ENCODE measurements around the gene FOSL2. TPM values are rescaled to one million over a fixed set of nuclear protein-coding genes. Genes with fewer than 3 reads are reported as not detected.

FOSL2 gene
- total and polyA plus RNA-seq, 4 experiments from 2014 or later, result 4.7 to 6.7 (median 5.8) TPM

DNA sequence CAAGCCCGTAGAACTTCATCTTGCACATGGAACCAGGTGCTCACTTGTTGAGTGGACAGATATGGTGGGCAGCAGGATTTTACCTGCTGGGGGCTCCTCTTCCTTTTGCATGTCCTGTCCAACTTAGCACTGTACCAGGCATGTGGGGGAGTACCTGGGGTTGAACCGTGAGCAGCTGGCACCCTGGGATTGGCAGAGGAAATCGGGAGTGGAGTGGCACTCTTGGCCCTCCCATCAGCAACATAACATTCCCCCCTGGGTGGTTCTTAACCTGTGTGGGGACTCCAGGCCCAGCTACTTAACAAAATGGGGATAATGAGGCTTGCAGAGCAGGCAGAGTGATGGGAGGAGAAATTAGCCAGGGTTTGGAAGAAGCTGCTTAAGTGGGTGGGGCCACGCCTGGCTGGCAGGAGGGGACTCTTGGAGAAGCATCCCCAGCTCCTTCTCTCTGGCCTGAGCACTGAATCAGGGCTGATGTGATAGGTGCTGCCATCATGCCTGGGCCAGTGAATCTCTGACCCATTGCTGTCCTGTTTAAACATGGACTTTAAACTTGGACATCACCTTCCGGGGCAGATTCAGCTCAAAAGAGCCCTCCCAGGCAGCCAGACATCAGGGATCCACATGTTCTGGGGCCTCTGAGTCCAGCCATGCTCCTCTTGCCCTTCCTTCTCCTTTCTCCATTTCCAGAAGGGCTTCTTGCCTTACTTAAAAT lies 15.5 kb downstream of the FOSL2 start:
- Histone ChIP-seq H3K27me3 (ENCODE audit: insufficient read depth, low read length) (no peaks in the 10 kb centered on the region), H3K4me3 (ENCODE audit: low read length in 2 of 2) (no peak overlapping the region), H3K36me3 (ENCODE audit: insufficient read depth, low read length) (peaks cover 20% of the 10 kb centered on the region), H3K9me3 (ENCODE audit: control insufficient read depth in 1 of 2, low read length in 2 of 2) (no peaks in the 10 kb centered on the region), H3K27ac (ENCODE audit: low read depth, low read length) (peak overlapping the region; percentile 69), H3K4me1 (ENCODE audit: insufficient read depth, low read length) (peaks cover 68% of the 10 kb centered on the region)
- H3K36me3 Mint-ChIP-seq, result peaks cover 11 to 81% of the 10 kb centered on the region in 2 donors
- no peaks in the 10 kb centered on the region for H3K27me3 Mint-ChIP-seq
- peaks cover 0 to 3% (median 0%) of the 10 kb centered on the region in 8 donors for H3K9me3 Mint-ChIP-seq
- peak overlapping the region; percentile 80 to 100 (median 98) for H3K27ac Mint-ChIP-seq
- intact Hi-C loops (cut with micrococcal nuclease), result loop anchor here (2.0 kb wide), 1 partner anchor 17 kb away; no protein-coding TSS in a partner anchor
- DNase-seq, result no peak
- peak overlapping the region in 3 of 8 donors; percentile 10 to 25 (median 25) for H3K4me3 Mint-ChIP-seq
- CTCF ChIA-PET (ENCODE audit: partially characterized antibody), result interaction anchor here (0.5 to 3.4 kb wide), 3 partner anchors 12 to 269 kb away, joined by 3 to 16 read pairs (median 5); no protein-coding TSS in a partner anchor
- H3K4me1 Mint-ChIP-seq, result peaks cover 45 to 87% (median 66%) of the 10 kb centered on the region in 4 donors
- POLR2A ChIA-PET (ENCODE audit: partially characterized antibody), result interaction anchor here (0.7 to 10.9 kb wide), 9 partner anchors 11 to 725 kb away, joined by 3 to 115 read pairs (median 3); partner anchors contain the start of gene FOSL2

DNA sequence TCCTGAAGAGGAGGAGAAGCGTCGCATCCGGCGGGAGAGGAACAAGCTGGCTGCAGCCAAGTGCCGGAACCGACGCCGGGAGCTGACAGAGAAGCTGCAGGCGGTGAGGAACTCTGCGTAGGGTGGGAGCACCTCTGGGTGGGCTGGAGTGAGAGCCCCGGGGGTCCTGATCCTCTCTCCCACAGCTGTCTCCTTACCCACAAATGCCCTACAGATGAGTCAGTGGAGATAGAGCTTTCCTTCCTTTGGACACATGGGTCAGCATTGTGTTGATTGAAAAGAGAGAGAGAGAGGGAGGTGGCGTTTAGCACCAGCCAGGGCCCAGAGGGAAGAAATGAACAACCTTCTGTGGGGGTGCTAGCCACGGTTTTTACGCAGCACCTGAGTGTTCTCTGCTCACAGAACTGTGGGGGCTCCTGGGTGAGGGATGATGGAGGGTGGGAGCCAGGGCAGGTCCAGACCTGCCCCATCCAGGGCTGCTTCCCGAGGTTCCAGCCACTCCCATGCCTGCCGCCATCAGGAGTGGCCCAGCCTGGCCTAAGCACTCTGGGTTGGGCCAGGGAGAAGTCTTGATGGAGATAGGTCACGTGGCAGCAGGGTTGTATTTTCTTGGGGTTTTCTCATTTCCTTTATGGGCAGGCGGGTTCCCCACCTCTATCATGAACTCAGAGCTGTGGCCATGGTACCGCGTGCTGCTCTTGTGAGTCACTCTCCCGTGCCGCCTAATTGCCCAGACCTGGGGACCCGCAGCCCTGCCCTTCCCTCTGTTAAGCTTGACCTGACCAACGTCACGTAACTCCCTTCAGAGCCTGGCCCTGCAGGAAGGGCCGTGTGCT lies 16.3 kb downstream of the FOSL2 start:
- intact Hi-C loops (cut with micrococcal nuclease), result loop anchor here (1.0 to 2.0 kb wide), 2 partner anchors 16 to 519 kb away; partner anchors contain the start of genes BABAM2 and RBKS
- H3K36me3 Mint-ChIP-seq, result peaks cover 6 to 79% of the 10 kb centered on the region in 2 donors

DNA sequence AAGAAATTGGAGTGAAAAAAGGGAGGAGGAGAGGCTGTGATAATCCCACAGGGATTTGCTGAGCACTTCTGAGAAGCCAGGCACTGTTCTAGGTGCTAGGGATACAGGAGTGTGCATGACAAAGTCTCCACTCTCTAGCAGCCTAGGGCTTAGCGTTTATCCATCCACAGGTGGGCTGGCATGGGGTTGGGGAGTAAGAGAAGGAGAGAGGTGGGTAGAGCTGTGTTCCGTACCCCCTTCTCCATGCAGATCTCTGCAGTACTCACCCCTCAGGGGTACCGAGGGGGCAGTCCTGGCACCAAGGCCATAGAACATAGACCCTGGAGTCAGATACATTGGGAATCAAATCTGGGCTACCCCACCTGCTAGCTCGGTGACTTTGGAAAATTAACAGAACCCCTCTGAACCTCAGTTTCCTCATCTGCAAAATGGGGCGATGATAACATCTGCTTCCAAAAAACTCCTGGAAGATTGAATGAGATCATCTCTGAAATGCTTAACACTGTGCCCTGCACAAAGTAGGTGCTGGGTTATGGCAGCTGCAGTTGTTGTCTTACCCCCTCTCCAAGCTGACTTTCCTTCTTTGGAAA lies 18.6 kb downstream of the FOSL2 start:
- H3K9me3 ChIP-seq (ENCODE audit: control insufficient read depth in 1 of 2, low read length in 2 of 2), result no peaks in the 10 kb centered on the region
- no peak overlapping the region for H3K4me3 ChIP-seq (ENCODE audit: low read length in 2 of 2)
- ChIA-PET POLR2A (ENCODE audit: partially characterized antibody) (interaction anchor here (0.8 to 10.9 kb wide), 6 partner anchors 8 to 657 kb away, joined by 3 to 115 read pairs (median 6); partner anchors contain the start of gene FOSL2), CTCF (ENCODE audit: partially characterized antibody) (interaction anchor here (0.9 kb wide), 1 partner anchor 18 kb away, joined by 3 read pairs; the partner anchor contains the start of gene FOSL2)
- H3K27ac ChIP-seq (ENCODE audit: low read depth, low read length), result peak overlapping the region; percentile 69
- H3K27me3 Mint-ChIP-seq, result no peaks in the 10 kb centered on the region
- peaks cover 0 to 3% (median 0%) of the 10 kb centered on the region in 8 donors for H3K9me3 Mint-ChIP-seq
- H3K36me3 Mint-ChIP-seq, result peaks cover 5 to 73% of the 10 kb centered on the region in 2 donors
- intact Hi-C loops (cut with micrococcal nuclease), result loop anchor here (2.0 kb wide), 1 partner anchor 52 kb away; no protein-coding TSS in a partner anchor
- peak overlapping the region; percentile 96 to 100 (median 98) for H3K27ac Mint-ChIP-seq
- no peaks in the 10 kb centered on the region for H3K27me3 ChIP-seq (ENCODE audit: insufficient read depth, low read length)
- peaks cover 3% of the 10 kb centered on the region for H3K36me3 ChIP-seq (ENCODE audit: insufficient read depth, low read length)
- H3K4me1 Mint-ChIP-seq, result peaks cover 37 to 71% (median 51%) of the 10 kb centered on the region in 4 donors
- no peak for DNase-seq
- peak overlapping the region in 6 of 8 donors; percentile 72 to 88 (median 79) for H3K4me3 Mint-ChIP-seq
- H3K4me1 ChIP-seq (ENCODE audit: insufficient read depth, low read length), result peaks cover 58% of the 10 kb centered on the region

More for the DNA sequence above, 16.3 kb downstream of the FOSL2 start:
- Mint-ChIP-seq H3K9me3 (peaks cover 0 to 3% (median 0%) of the 10 kb centered on the region in 8 donors), H3K4me3 (peak overlapping the region in 7 of 8 donors; percentile 59 to 88 (median 76)), H3K4me1 (peaks cover 38 to 83% (median 58%) of the 10 kb centered on the region in 4 donors), H3K27ac (peak overlapping the region; percentile 96 to 100 (median 98)), H3K27me3 (no peaks in the 10 kb centered on the region)
- ChIA-PET POLR2A (ENCODE audit: partially characterized antibody) (interaction anchor here (0.6 to 10.9 kb wide), 12 partner anchors 8 to 726 kb away, joined by 3 to 115 read pairs (median 4); partner anchors contain the start of gene FOSL2), CTCF (ENCODE audit: partially characterized antibody) (interaction anchor here (1.6 to 3.4 kb wide), 2 partner anchors 13 to 18 kb away, joined by 5 to 16 read pairs; no protein-coding TSS in a partner anchor)
- Histone ChIP-seq H3K9me3 (ENCODE audit: control insufficient read depth in 1 of 2, low read length in 2 of 2) (no peaks in the 10 kb centered on the region), H3K27me3 (ENCODE audit: insufficient read depth, low read length) (no peaks in the 10 kb centered on the region), H3K36me3 (ENCODE audit: insufficient read depth, low read length) (peaks cover 17% of the 10 kb centered on the region), H3K27ac (ENCODE audit: low read depth, low read length) (peak overlapping the region; percentile 69), H3K4me1 (ENCODE audit: insufficient read depth, low read length) (peaks cover 60% of the 10 kb centered on the region), H3K4me3 (ENCODE audit: low read length in 2 of 2) (peak overlapping the region in 1 of 2 donors; percentile 11)
- DNase-seq, result peak; percentile 70 to 90 (median 78)

DNA sequence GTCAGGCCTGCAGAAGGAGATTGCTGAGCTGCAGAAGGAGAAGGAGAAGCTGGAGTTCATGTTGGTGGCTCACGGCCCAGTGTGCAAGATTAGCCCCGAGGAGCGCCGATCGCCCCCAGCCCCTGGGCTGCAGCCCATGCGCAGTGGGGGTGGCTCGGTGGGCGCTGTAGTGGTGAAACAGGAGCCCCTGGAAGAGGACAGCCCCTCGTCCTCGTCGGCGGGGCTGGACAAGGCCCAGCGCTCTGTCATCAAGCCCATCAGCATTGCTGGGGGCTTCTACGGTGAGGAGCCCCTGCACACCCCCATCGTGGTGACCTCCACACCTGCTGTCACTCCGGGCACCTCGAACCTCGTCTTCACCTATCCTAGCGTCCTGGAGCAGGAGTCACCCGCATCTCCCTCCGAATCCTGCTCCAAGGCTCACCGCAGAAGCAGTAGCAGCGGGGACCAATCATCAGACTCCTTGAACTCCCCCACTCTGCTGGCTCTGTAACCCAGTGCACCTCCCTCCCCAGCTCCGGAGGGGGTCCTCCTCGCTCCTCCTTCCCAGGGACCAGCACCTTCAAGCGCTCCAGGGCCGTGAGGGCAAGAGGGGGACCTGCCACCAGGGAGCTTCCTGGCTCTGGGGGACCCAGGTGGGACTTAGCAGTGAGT lies 19.4 kb downstream of the FOSL2 start:
- Histone ChIP-seq H3K4me1 (ENCODE audit: insufficient read depth, low read length) (peaks cover 50% of the 10 kb centered on the region), H3K27me3 (ENCODE audit: insufficient read depth, low read length) (no peaks in the 10 kb centered on the region), H3K9me3 (ENCODE audit: control insufficient read depth in 1 of 2, low read length in 2 of 2) (no peaks in the 10 kb centered on the region), H3K27ac (ENCODE audit: low read depth, low read length) (no peak overlapping the region), H3K36me3 (ENCODE audit: insufficient read depth, low read length) (peaks cover 3% of the 10 kb centered on the region), H3K4me3 (ENCODE audit: low read length in 2 of 2) (no peak overlapping the region)
- Mint-ChIP-seq H3K27ac (peak overlapping the region in 6 of 7 donors; percentile 61 to 100 (median 98)), H3K27me3 (no peaks in the 10 kb centered on the region), H3K4me3 (no peak overlapping the region), H3K9me3 (peaks cover 0 to 3% (median 0%) of the 10 kb centered on the region in 8 donors), H3K36me3 (peaks cover 5 to 64% of the 10 kb centered on the region in 2 donors), H3K4me1 (peaks cover 31 to 63% (median 45%) of the 10 kb centered on the region in 4 donors)
- intact Hi-C loops (cut with micrococcal nuclease), result loop anchor here (2.0 kb wide), 1 partner anchor 53 kb away; no protein-coding TSS in a partner anchor
- POLR2A ChIA-PET (ENCODE audit: partially characterized antibody), result interaction anchor here (3.6 to 10.9 kb wide), 2 partner anchors 11 to 20 kb away, joined by 14 to 115 read pairs; partner anchors contain the start of gene FOSL2
- peak in 1 of 5 donors; percentile 4 for DNase-seq
- CTCF ChIA-PET (ENCODE audit: partially characterized antibody), result no interaction called here

DNA sequence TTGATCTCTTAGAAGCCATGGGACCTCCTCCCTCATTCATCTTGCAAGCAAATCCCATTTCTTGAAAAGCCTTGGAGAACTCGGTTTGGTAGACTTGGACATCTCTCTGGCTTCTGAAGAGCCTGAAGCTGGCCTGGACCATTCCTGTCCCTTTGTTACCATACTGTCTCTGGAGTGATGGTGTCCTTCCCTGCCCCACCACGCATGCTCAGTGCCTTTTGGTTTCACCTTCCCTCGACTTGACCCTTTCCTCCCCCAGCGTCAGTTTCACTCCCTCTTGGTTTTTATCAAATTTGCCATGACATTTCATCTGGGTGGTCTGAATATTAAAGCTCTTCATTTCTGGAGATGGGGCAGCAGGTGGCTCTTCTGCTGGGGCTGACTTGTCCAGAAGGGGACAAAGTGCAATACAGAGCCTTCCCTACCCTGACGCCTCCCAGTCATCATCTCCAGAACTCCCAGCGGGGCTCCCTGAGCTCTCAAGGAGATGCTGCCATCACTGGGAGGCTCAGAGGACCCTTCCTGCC lies 20.0 kb downstream of the FOSL2 start:
- peaks cover 3% of the 10 kb centered on the region for H3K36me3 ChIP-seq (ENCODE audit: insufficient read depth, low read length)
- no peak overlapping the region for H3K4me3 ChIP-seq (ENCODE audit: low read length in 2 of 2)
- POLR2A ChIA-PET (ENCODE audit: partially characterized antibody), result interaction anchor here (10.9 kb wide), 1 partner anchor 21 kb away, joined by 115 read pairs; the partner anchor contains the start of gene FOSL2
- Mint-ChIP-seq H3K4me1 (peaks cover 28 to 60% (median 40%) of the 10 kb centered on the region in 4 donors), H3K9me3 (no peaks in the 10 kb centered on the region), H3K27me3 (no peaks in the 10 kb centered on the region), H3K36me3 (peaks cover 5 to 59% of the 10 kb centered on the region in 2 donors), H3K4me3 (peak overlapping the region in 1 of 8 donors; percentile 10), H3K27ac (peak overlapping the region in 6 of 7 donors; percentile 15 to 96 (median 66))
- H3K4me1 ChIP-seq (ENCODE audit: insufficient read depth, low read length), result peaks cover 43% of the 10 kb centered on the region
- no peaks in the 10 kb centered on the region for H3K27me3 ChIP-seq (ENCODE audit: insufficient read depth, low read length)
- CTCF ChIA-PET (ENCODE audit: partially characterized antibody), result no interaction called here
- intact Hi-C loops (cut with micrococcal nuclease), result no loop called here
- H3K27ac ChIP-seq (ENCODE audit: low read depth, low read length), result no peak overlapping the region
- no peak for DNase-seq
- H3K9me3 ChIP-seq (ENCODE audit: control insufficient read depth in 1 of 2, low read length in 2 of 2), result no peaks in the 10 kb centered on the region

Measured in CD4-positive, alpha-beta memory T cell (primary cell).